ENCODE measurements around the gene NTNG1.
"Not testable (repeated sequence)": the region's sequence is repeated elsewhere in the genome, so short reads cannot be mapped to it uniquely, and the experiment has no call there.

NTNG1 gene

DNA sequence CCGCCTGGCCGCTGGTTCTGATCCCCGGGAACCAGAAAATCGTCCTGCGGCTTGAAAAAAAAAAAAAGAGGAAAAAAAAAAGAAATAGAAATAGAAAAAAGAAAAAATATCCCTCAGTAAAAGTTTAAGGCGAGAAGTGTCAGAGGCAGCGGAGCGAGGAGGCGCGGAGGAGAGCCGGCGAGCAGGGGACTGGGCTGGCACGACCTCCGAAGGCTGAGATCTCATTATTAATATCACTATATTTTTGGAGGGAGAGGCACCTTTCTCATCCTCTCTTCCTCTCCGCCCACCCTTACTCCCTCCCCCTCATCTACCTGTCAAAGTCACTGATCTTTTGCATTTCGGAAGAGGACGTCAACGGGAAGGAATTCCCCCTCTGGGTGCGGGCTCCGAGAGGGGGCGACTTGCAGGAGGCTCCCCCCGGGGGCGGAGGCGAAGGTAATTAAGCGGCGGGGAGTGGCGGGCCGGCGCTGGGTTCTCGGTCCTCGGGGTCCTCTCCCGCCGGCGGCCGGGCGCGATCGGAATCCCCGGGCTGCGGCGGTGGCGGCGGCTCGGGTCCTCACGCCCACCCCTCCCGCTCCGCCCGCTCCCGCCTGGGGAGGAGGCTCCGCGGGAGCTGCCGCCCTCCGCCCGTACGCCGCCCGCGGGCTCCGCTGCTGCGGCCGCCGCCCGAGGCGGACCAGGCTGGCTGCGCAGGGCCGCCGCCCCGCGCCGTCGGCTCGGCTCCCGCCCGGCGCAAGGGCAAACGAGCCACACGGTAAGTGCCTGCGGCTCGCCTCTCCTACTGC lies at the start of gene NTNG1:
NTNG1 (plus strand) TSS at position 337 of the 788 bp plus-strand sequence.
- peak; percentile 51 for DNase-seq (ENCODE audit: low spot score)

GRCh38 chr1:107091418-107091817 lies 49.4 kb upstream of the NTNG1 start:
- no peak for DNase-seq (ENCODE audit: low spot score)

- DNase-seq (ENCODE audit: low spot score): not testable (repeated sequence)
Measured at GRCh38 chr1:107093395-107093794, 47.4 kb upstream of the NTNG1 start.

- no peak for DNase-seq (ENCODE audit: low spot score)
Measured at GRCh38 chr1:107095647-107096046, 45.2 kb upstream of the NTNG1 start.

DNA sequence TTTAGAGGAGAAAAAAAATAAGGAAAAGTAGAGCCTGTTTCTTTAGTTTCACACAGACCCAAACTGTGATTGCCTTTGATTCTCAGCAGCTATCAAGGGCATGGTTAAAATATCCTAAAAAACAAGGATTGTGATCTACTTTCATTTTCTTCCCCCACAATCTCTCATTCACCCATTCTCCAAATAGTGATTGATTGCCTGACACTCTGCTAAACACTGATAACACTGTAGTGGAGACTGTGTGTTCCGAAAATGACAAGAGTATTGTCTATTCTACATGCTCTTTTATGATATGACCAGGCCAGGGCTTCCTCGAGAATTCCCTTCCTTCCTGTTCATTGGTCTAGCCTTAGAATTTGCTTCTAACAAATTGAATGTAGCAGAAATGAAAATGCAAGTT lies 44.1 kb upstream of the NTNG1 start:
- DNase-seq (ENCODE audit: low spot score): no peak

DNA sequence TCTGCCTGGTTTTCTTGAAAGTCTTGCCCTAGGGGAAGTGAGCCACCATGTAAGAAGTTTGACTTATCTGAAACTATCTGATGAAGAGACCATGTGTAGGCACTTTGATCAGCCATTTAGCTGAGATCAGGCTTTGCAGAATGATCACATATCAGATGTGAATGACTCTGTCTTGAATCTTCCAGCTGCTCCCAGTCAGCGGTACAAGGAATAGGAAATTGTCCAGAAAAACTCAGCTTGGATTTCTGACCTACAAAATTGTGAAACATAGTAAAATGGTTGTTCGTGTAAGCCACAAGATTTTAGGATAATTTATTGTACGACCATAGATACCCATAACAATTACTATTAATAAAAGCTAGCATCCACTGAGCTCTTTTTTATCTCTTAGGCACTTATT lies 41.9 kb upstream of the NTNG1 start:
- DNase-seq (ENCODE audit: low spot score): no peak

- DNase-seq (ENCODE audit: low spot score): no peak
Measured at GRCh38 chr1:107100331-107100984, 40.4 kb upstream of the NTNG1 start.

- no peak for DNase-seq (ENCODE audit: low spot score)
Measured at GRCh38 chr1:107105914-107106313, 34.9 kb upstream of the NTNG1 start.

- no peak for DNase-seq (ENCODE audit: low spot score)
Measured at GRCh38 chr1:107110326-107110725, 30.5 kb upstream of the NTNG1 start.

- DNase-seq (ENCODE audit: low spot score): no peak
Measured at GRCh38 chr1:107116306-107116790, 24.5 kb upstream of the NTNG1 start.

GRCh38 chr1:107122225-107122624 lies 18.6 kb upstream of the NTNG1 start:
- DNase-seq (ENCODE audit: low spot score): no peak

DNA sequence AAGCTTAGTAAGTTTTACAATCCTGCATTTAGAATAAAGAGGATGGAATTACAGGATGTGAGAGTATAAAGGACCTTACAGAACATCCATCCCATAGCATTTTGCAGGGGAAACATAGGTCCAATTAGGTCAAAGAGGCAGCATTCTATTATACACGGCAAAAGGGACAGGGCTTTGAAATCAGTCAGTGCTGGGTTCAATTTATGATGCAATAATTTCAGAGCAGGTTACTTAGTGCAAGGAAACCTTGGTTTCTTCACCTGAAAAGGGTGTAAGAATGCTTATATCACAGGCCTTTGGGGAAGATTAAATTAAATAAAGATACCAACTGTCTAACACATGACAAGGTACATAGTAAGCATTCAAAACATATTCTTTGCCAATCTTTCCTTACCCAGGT lies 17.1 kb upstream of the NTNG1 start:
- DNase-seq (ENCODE audit: low spot score): no peak

GRCh38 chr1:107124694-107125093 lies 16.1 kb upstream of the NTNG1 start:
- DNase-seq (ENCODE audit: low spot score): no peak

DNA sequence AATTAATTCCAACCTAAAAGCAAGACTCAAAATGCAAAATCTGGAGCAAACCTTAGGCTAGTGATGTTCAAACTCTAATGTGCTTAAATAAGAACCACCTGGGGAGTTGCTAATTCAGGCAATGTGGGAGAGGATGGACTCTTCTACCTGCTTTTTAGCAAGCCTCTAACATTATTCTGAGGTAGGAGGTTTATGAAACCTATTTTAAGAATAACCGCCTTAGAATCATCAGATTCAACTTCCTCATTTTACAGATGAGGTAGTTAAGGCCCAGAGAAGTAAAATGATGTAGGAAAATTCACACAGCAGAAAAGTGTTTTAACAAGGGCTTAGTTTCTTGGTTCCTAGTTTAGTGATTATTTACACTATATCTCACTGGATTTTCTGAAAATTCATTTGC lies 8.6 kb upstream of the NTNG1 start:
- DNase-seq (ENCODE audit: low spot score): no peak

- DNase-seq (ENCODE audit: low spot score): no peak
Measured at GRCh38 chr1:107132780-107133179, 8.1 kb upstream of the NTNG1 start.

GRCh38 chr1:107135463-107135862 lies 5.4 kb upstream of the NTNG1 start:
- no peak for DNase-seq (ENCODE audit: low spot score)

GRCh38 chr1:107138166-107138565 lies 2.7 kb upstream of the NTNG1 start:
- no peak for DNase-seq (ENCODE audit: low spot score)

- DNase-seq (ENCODE audit: low spot score): no peak
Measured at GRCh38 chr1:107138767-107139445, 1.9 kb upstream of the NTNG1 start.

DNA sequence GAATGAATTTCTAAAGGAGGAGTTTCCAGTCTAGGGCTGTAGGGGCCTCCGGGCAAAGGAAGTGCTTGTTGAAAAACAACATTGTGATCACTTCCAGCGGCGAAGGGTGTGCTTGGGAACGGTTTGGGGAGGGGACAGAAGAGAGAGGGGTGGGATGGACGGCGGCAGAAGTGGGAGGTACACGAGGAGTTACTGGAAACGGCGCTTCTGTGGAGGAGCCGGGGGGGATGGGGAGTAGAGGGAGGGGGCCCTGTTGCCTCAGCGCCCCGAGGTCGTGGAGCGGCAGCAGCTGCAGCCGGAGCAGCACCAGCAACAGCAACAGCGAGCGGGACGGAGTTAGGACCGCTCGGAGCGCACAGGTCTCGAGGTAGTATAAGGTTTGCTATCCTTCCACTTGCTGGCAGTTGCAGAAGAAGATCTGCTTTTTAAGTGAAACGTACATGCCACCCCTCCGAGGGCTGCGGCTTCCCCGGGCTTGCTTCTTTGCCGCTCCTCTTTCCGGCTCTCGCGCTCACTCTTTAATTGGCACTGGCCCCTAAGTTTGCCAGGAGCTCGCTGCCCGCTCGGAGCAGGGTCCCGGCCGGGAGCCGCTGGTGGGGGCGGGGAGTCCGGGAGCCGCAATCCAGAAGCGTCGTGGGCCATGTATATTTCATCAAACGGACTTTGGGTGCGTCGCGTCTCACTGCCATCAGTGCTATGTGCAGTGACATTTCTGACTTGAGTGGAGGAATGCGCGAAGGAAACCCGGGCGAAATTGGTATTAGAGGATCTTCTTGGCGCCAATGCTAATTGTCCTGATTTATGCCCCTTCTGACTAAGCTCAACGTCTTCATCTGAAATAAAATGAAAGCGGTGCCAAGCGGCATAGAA lies 771 bp upstream of the NTNG1 start:
- DNase-seq (ENCODE audit: low spot score): peak; percentile 60

- DNase-seq (ENCODE audit: low spot score): no peak
Measured at GRCh38 chr1:107141491-107142126, 770 bp downstream of the NTNG1 start.

DNA sequence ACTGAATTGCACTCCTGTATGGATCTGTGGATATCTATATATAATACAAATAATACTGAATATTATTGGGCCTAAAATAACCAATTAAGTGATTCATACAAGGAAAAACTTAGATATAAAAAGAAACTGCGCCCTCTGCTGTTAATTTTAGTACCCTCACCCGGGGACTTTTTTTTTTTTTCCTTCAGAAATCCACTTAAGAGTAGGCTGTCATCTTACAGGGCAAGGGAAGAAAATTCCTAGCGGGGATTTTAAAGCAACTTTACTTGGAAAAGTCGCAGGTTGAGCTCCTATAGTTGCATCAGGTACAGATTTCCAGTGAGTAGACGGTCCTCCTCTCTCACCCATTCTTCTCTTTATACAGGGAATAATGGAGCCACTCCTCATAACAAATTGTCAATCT lies 1.3 kb downstream of the NTNG1 start:
- DNase-seq (ENCODE audit: low spot score): peak; percentile 77
